ENCODE measurements around the gene TMED4. TPM values are rescaled to one million over a fixed set of nuclear protein-coding genes. Genes with fewer than 3 reads are reported as not detected.

TMED4 gene
- total and polyA plus RNA-seq, 2 of the 13 experiments (the other 11 are each of a cell fraction or from before 2014, with no cell fraction given) = 81.4 to 109 TPM

DNA sequence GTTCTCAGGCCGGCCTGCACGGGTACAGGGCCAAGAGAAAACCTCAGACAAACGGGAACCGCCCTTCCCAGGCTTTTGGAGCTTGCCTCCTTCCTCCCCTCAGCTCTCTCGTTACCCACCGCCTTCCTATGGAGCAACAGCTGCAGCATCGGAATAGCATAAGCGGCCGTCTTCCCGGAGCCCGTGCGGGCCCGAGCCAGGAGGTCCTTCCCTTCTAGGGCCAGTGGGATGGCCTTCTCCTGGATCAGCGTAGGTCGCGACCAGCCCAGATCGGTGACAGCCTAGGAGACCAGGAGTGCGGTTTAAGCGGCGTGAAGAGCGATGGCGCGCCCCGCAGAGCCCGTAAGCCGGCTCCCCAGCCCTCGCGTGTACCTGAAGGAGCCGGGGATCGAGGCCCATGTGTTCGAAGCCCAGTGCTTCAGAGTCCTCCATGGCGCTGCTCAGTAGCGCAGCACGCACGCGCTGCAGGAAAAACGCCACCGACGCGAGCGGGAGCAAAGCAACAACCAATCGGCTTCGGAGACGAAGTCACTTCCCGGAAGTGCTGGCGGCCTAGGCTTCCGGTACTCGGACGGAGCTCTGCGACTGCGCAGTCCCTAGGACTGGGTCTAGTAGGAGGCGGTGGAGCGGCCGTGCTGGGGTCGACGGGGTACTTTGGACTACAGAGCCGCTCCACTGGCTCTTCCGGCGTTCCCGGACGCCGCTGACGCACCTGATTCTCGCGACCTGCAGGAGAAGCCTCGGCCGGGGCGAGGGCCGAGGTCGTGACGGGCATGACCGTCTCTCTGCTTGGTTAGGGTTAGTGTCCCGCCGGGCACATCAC lies 8.4 kb downstream of the TMED4 start, which contains the start of gene DDX56 (continued):
- TF ChIP-seq KDM6A (CRISPR knock-in tag; IDR thresholded peaks at IDR 0.05; ENCODE audit: low read depth) = no peak
- TF ChIP-seq TFDP2 (CRISPR knock-in tag; IDR thresholded peaks at IDR 0.05) = peak; percentile 96
- TF ChIP-seq STAG1 (CRISPR knock-in tag; IDR thresholded peaks at IDR 0.05) = peak; percentile 17; the same call in 1 of the 2 replicates
- TF ChIP-seq CREM (IDR thresholded peaks at IDR 0.05) = peak; percentile 82
- no peak; the same call in 1 of the 2 replicates for TF ChIP-seq CREM (CRISPR knock-in tag; IDR thresholded peaks at IDR 0.05)
- TF ChIP-seq MBD4 (IDR thresholded peaks at IDR 0.05; ENCODE audit: borderline replicate concordance, low read length) = no peak
- TF ChIP-seq MXD4 (CRISPR knock-in tag; IDR thresholded peaks at IDR 0.05) = peak; percentile 97
- 0 out of 2 replicates have a peak, but pooled peaks have one; percentile 24 for TF ChIP-seq ZNF724P (CRISPR knock-in tag; IDR thresholded peaks at IDR 0.05; ENCODE audit: borderline replicate concordance)
- TF ChIP-seq XBP1 (CRISPR knock-in tag; IDR thresholded peaks at IDR 0.05) = peak; percentile 70; the same call in 1 of the 2 replicates
- TF ChIP-seq, protein P1, sequence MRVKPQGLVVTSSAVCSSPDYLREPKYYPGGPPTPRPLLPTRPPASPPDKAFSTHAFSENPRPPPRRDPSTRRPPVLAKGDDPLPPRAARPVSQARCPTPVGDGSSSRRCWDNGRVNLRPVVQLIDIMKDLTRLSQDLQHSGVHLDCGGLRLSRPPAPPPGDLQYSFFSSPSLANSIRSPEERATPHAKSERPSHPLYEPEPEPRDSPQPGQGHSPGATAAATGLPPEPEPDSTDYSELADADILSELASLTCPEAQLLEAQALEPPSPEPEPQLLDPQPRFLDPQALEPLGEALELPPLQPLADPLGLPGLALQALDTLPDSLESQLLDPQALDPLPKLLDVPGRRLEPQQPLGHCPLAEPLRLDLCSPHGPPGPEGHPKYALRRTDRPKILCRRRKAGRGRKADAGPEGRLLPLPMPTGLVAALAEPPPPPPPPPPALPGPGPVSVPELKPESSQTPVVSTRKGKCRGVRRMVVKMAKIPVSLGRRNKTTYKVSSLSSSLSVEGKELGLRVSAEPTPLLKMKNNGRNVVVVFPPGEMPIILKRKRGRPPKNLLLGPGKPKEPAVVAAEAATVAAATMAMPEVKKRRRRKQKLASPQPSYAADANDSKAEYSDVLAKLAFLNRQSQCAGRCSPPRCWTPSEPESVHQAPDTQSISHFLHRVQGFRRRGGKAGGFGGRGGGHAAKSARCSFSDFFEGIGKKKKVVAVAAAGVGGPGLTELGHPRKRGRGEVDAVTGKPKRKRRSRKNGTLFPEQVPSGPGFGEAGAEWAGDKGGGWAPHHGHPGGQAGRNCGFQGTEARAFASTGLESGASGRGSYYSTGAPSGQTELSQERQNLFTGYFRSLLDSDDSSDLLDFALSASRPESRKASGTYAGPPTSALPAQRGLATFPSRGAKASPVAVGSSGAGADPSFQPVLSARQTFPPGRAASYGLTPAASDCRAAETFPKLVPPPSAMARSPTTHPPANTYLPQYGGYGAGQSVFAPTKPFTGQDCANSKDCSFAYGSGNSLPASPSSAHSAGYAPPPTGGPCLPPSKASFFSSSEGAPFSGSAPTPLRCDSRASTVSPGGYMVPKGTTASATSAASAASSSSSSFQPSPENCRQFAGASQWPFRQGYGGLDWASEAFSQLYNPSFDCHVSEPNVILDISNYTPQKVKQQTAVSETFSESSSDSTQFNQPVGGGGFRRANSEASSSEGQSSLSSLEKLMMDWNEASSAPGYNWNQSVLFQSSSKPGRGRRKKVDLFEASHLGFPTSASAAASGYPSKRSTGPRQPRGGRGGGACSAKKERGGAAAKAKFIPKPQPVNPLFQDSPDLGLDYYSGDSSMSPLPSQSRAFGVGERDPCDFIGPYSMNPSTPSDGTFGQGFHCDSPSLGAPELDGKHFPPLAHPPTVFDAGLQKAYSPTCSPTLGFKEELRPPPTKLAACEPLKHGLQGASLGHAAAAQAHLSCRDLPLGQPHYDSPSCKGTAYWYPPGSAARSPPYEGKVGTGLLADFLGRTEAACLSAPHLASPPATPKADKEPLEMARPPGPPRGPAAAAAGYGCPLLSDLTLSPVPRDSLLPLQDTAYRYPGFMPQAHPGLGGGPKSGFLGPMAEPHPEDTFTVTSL (CRISPR knock-in tag; IDR thresholded peaks at IDR 0.05; ENCODE audit: borderline replicate concordance) = peak; percentile 24; the same call in 1 of the 2 replicates
- TF ChIP-seq ZNF772 (CRISPR knock-in tag; IDR thresholded peaks at IDR 0.05) = peak; percentile 98
- peak; percentile 92 for TF ChIP-seq ZNF350 (CRISPR knock-in tag; IDR thresholded peaks at IDR 0.05; ENCODE audit: borderline replicate concordance, low read depth)
- 0 out of 2 replicates have a peak, but pooled peaks have one; percentile 82 for TF ChIP-seq MYNN (CRISPR knock-in tag; IDR thresholded peaks at IDR 0.05; ENCODE audit: low read depth)
- TF ChIP-seq, protein P2, sequence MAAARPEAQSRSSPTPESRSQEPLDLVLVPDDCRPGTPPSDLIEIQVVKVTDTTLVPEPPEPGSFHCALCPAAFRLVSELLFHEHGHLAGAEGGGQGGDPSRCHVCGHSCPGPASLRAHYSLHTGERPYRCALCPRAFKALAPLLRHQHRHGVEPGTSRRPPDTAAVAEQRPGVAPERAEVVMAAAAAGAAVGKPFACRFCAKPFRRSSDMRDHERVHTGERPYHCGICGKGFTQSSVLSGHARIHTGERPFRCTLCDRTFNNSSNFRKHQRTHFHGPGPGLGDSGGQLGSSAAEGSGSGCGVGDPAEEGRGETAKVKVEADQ (CRISPR knock-in tag; IDR thresholded peaks at IDR 0.05; ENCODE audit: borderline replicate concordance) = peak; percentile 84
- TF ChIP-seq, protein P3, sequence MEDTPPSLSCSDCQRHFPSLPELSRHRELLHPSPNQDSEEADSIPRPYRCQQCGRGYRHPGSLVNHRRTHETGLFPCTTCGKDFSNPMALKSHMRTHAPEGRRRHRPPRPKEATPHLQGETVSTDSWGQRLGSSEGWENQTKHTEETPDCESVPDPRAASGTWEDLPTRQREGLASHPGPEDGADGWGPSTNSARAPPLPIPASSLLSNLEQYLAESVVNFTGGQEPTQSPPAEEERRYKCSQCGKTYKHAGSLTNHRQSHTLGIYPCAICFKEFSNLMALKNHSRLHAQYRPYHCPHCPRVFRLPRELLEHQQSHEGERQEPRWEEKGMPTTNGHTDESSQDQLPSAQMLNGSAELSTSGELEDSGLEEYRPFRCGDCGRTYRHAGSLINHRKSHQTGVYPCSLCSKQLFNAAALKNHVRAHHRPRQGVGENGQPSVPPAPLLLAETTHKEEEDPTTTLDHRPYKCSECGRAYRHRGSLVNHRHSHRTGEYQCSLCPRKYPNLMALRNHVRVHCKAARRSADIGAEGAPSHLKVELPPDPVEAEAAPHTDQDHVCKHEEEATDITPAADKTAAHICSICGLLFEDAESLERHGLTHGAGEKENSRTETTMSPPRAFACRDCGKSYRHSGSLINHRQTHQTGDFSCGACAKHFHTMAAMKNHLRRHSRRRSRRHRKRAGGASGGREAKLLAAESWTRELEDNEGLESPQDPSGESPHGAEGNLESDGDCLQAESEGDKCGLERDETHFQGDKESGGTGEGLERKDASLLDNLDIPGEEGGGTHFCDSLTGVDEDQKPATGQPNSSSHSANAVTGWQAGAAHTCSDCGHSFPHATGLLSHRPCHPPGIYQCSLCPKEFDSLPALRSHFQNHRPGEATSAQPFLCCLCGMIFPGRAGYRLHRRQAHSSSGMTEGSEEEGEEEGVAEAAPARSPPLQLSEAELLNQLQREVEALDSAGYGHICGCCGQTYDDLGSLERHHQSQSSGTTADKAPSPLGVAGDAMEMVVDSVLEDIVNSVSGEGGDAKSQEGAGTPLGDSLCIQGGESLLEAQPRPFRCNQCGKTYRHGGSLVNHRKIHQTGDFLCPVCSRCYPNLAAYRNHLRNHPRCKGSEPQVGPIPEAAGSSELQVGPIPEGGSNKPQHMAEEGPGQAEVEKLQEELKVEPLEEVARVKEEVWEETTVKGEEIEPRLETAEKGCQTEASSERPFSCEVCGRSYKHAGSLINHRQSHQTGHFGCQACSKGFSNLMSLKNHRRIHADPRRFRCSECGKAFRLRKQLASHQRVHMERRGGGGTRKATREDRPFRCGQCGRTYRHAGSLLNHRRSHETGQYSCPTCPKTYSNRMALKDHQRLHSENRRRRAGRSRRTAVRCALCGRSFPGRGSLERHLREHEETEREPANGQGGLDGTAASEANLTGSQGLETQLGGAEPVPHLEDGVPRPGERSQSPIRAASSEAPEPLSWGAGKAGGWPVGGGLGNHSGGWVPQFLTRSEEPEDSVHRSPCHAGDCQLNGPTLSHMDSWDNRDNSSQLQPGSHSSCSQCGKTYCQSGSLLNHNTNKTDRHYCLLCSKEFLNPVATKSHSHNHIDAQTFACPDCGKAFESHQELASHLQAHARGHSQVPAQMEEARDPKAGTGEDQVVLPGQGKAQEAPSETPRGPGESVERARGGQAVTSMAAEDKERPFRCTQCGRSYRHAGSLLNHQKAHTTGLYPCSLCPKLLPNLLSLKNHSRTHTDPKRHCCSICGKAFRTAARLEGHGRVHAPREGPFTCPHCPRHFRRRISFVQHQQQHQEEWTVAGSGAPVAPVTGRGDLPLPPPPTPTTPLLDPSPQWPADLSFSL (CRISPR knock-in tag; IDR thresholded peaks at IDR 0.05) = no peak
